Measurements from ENCODE around the gene HMBS.

- TF ChIP-seq CTCF (IDR thresholded peaks at IDR 0.05): no peak
- TF ChIP-seq POLR2A (IDR thresholded peaks at IDR 0.05): no peak
These were observed 32.5 kb downstream of the HMBS start for GRCh38 chr11:119117004-119117706.
